Loucy (cell line): Measurements from ENCODE around the gene RBFOX2.

Source experiments
- H2AFZ ChIP-seq: fragments of 200-600 bp; sonication (generic); 2 replicates; pipeline ENCODE4 v1.6.0; 2016; ENCODE audit warnings: antibody characterized with exemption, mild to moderate bottlenecking, low read length, moderate library complexity
- H3F3A ChIP-seq: fragments of 200-600 bp; 2 replicates; pipeline ENCODE4 v1.6.0; 2016; ENCODE audit warnings: antibody characterized with exemption, low read depth, mild to moderate bottlenecking
- H3K27me3 ChIP-seq: fragments of 200-600 bp; sonication (generic); 2 replicates; pipeline ENCODE4 v1.6.1; 2014; ENCODE audit warnings: low read length, mild to moderate bottlenecking; ENCODE audit not compliant: insufficient read depth, poor library complexity, severe bottlenecking
- H3K36me3 ChIP-seq: fragments of 200-600 bp; sonication (generic); 2 replicates; pipeline ENCODE4 v1.6.1; 2016; ENCODE audit warnings: low read length; ENCODE audit not compliant: insufficient read depth
- H3K4me1 ChIP-seq: fragments of 200-600 bp; sonication (generic); 2 replicates; pipeline ENCODE4 v1.5.1; 2014; ENCODE audit warnings: low read length, mild to moderate bottlenecking; ENCODE audit not compliant: insufficient read depth, poor library complexity, severe bottlenecking
- H3K4me2 ChIP-seq: fragments of 200-600 bp; sonication (generic); 2 replicates; pipeline ENCODE4 v1.6.0; 2014; ENCODE audit warnings: antibody characterized with exemption, low read length, low read depth, mild to moderate bottlenecking; ENCODE audit not compliant: poor library complexity, severe bottlenecking
- H3K4me3 ChIP-seq: fragments of 200-600 bp; sonication (generic); 2 replicates; pipeline ENCODE4 v1.5.1; 2014; ENCODE audit warnings: low read length, mild to moderate bottlenecking, mixed read lengths; ENCODE audit not compliant: poor library complexity, severe bottlenecking
- H3K79me2 ChIP-seq: fragments of 200-600 bp; sonication (generic); 2 replicates; pipeline ENCODE4 v1.6.1; 2014; ENCODE audit warnings: low read length; ENCODE audit not compliant: insufficient read depth
- H3K9ac ChIP-seq: fragments of 200-600 bp; sonication (generic); 2 replicates; pipeline ENCODE4 v1.6.0; 2014; ENCODE audit warnings: mild to moderate bottlenecking, low read depth, low read length, moderate library complexity; ENCODE audit not compliant: poor library complexity, severe bottlenecking
- H3K9me2 ChIP-seq: fragments of 200-600 bp; sonication (generic); replicated peaks from 2 replicates; pipeline ENCODE4 v1.6.1; 2016; ENCODE audit warnings: low read depth, low read length, mixed read lengths
- H3K9me3 ChIP-seq: fragments of 200-600 bp; sonication (generic); 2 replicates; pipeline ENCODE4 v1.6.1; 2014; ENCODE audit warnings: mild to moderate bottlenecking, antibody characterized with exemption, low read length, low read depth; ENCODE audit not compliant: insufficient read depth
- H4K20me1 ChIP-seq: fragments of 200-600 bp; sonication (generic); 2 replicates; pipeline ENCODE4 v1.6.0; 2014; ENCODE audit warnings: antibody characterized with exemption, low read length, mild to moderate bottlenecking; ENCODE audit not compliant: insufficient read depth, poor library complexity, severe bottlenecking
- EZH2phosphoT487 ChIP-seq: fragments of 200-600 bp; IDR thresholded peaks from 2 replicates; pipeline ENCODE4 v1.6.1; 2018; ENCODE audit warnings: antibody characterized with exemption, mild to moderate bottlenecking, moderate library complexity, borderline replicate concordance
- TF ChIP-seq, protein P1 (sequence below): fragments of 200-600 bp; sonication (generic); conservative IDR thresholded peaks from 2 replicates; pipeline ENCODE4 v1.5.1; 2014; ENCODE audit warnings: mild to moderate bottlenecking, antibody characterized with exemption, low read length

RBFOX2 gene

DNA sequence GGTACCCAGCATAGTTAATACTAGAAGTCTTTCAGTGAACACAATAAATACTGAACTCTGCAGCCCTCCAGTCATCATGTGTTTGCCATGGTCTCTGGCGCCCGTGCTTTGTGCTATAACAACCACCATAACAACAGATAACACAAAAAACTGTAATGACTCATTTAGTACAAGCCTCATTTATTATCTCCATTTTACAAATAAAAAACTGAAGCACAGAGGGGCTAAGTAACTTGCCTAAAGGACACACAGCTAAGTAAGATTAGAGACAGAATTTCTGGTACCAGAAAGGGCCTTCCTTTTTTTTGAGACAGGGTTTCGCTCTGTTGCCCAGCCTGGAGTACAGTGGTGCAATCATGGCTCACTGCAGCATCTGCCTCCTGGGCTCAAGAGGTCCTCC is 19.5 kb downstream of the RBFOX2 start:
- Histone ChIP-seq H3K9me3 (no peaks in the 10 kb centered on the region), H3K4me1 (no peaks in the 10 kb centered on the region), H2AFZ (no peak overlapping the region), H3K9me2 (no peaks in the 10 kb centered on the region), H3K9ac (no peak overlapping the region), H3K27me3 (no peaks in the 10 kb centered on the region), H4K20me1 (no peaks in the 10 kb centered on the region), H3F3A (no peaks in the 10 kb centered on the region), H3K4me3 (no peak overlapping the region), H3K4me2 (no peak overlapping the region), H3K36me3 (no peaks in the 10 kb centered on the region), H3K79me2 (peaks cover 7% of the 10 kb centered on the region; the same call in 1 of the 2 replicates)
- no peak for TF ChIP-seq EZH2phosphoT487
- TF ChIP-seq, protein P1, sequence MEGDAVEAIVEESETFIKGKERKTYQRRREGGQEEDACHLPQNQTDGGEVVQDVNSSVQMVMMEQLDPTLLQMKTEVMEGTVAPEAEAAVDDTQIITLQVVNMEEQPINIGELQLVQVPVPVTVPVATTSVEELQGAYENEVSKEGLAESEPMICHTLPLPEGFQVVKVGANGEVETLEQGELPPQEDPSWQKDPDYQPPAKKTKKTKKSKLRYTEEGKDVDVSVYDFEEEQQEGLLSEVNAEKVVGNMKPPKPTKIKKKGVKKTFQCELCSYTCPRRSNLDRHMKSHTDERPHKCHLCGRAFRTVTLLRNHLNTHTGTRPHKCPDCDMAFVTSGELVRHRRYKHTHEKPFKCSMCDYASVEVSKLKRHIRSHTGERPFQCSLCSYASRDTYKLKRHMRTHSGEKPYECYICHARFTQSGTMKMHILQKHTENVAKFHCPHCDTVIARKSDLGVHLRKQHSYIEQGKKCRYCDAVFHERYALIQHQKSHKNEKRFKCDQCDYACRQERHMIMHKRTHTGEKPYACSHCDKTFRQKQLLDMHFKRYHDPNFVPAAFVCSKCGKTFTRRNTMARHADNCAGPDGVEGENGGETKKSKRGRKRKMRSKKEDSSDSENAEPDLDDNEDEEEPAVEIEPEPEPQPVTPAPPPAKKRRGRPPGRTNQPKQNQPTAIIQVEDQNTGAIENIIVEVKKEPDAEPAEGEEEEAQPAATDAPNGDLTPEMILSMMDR = no peak

DNA sequence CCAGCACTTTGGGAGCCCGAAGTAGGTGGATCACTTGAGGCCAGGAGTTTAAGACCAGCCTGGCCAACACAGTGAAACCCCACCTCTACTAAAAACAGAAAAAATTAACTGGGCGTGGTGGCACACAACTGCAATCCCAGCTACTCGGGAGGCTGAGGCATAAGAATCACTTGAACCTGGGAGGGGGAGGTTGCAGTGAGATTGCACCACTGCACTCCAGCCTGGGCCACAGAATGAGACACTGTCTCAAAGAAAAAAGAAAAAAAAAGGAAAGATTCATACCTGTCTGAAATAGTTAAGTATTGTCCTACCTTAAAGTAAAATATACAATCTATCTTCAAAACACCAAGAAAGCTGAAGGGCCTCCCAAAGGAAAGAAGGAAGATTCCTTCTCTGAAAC is 20.1 kb downstream of the RBFOX2 start:
- TF ChIP-seq, protein P1 = no peak
- no peak for TF ChIP-seq EZH2phosphoT487
- no peaks in the 10 kb centered on the region for H3K9me2 ChIP-seq
- no peaks in the 10 kb centered on the region for H4K20me1 ChIP-seq
- H3K9me3 ChIP-seq = no peaks in the 10 kb centered on the region
- no peaks in the 10 kb centered on the region for H3K4me1 ChIP-seq
- no peak overlapping the region for H3K9ac ChIP-seq
- H3F3A ChIP-seq = no peaks in the 10 kb centered on the region
- H2AFZ ChIP-seq = no peak overlapping the region
- no peaks in the 10 kb centered on the region for H3K36me3 ChIP-seq
- no peaks in the 10 kb centered on the region for H3K27me3 ChIP-seq
- peaks cover 7% of the 10 kb centered on the region; the same call in 1 of the 2 replicates for H3K79me2 ChIP-seq
- H3K4me2 ChIP-seq = no peak overlapping the region
- H3K4me3 ChIP-seq = no peak overlapping the region

DNA sequence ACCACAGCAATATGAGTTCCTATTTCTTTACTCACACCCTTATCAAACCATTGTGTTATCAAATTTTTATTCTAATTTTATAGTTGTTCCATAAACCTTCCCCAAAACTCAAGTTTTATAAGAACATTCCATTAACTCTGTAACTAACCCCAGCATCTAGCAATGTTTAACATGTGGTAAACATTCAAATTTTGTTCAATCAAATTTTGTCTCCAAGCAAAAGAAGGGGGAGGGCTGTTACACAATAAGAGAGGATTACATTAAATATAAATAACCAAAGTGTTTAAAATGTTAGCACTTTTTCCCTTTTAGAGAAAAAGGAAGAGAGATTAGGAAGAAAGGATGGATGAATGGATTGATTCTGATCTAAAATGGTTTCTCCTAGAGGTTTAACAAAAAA is 20.5 kb downstream of the RBFOX2 start:
- no peak overlapping the region for H3K4me2 ChIP-seq
- H3K79me2 ChIP-seq = peaks cover 7% of the 10 kb centered on the region; the same call in 1 of the 2 replicates
- no peaks in the 10 kb centered on the region for H3K36me3 ChIP-seq
- H2AFZ ChIP-seq = no peak overlapping the region
- H3K27me3 ChIP-seq = no peaks in the 10 kb centered on the region
- TF ChIP-seq, protein P1 = no peak
- TF ChIP-seq EZH2phosphoT487 = no peak
- no peaks in the 10 kb centered on the region for H3F3A ChIP-seq
- no peaks in the 10 kb centered on the region for H3K9me2 ChIP-seq
- H3K4me3 ChIP-seq = no peak overlapping the region
- H3K9ac ChIP-seq = no peak overlapping the region
- H3K4me1 ChIP-seq = no peaks in the 10 kb centered on the region
- H3K9me3 ChIP-seq = no peaks in the 10 kb centered on the region
- H4K20me1 ChIP-seq = no peaks in the 10 kb centered on the region
